Stimulated activated CD8-positive, alpha-beta memory T cell treated with anti-CD3 and anti-CD28 coated beads, Interleukin-15, amount 100 ng/mL, for 4 hours (primary cell): ENCODE measurements around the gene ARID5B.

Experiments
- DNase-seq, 2 donors: peaks; one replicate each; pipeline ENCODE4 v3.0.0-alpha.2; 2020; ENCODE audit warnings: low read depth in 2 of 2

ARID5B gene

GRCh38 chr10:61987951-61988379, 86.5 kb downstream of the ARID5B start:
- DNase-seq = no peak

DNA sequence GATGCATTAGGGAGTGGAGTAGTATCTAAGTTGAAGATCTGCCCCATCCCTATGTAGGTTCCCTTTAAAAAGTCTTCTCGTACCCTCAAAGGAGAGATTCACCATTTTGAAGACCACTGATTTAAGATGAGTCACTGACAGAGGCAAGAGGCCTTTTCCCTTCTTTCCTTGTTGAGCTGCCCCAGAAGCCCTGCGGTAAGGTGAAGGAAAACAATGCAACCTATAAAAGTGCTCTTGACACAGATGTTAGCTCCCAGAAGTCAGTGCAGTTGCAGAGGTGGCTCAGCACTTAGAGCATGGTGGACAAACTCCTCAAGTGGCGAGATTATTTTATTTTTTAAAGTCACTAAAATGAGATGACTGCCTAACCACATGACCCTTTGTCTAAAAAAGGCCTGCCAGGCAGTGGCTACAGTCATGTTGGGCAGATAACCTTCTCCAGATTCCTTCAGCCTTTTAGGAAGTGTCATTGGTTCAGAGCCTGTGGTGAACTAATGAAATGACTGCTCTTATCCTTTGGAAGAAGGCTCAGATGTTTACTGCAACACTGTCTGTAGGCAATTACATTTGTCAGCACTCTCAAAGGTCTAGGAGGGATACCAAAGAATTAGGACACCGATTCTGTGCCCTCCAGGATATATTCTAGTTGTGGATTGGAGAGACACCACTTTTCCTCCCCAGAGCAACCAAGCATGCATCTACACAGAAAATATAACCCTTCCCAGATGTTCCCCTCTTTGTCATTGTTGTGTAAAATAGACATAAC, 88.7 kb downstream of the ARID5B start:
- DNase-seq = no peak

- no peak for DNase-seq
Observed at GRCh38 chr10:61990761-61991135, 89.2 kb downstream of the ARID5B start.

GRCh38 chr10:61991166-61991565, 89.7 kb downstream of the ARID5B start:
- no peak for DNase-seq

DNA sequence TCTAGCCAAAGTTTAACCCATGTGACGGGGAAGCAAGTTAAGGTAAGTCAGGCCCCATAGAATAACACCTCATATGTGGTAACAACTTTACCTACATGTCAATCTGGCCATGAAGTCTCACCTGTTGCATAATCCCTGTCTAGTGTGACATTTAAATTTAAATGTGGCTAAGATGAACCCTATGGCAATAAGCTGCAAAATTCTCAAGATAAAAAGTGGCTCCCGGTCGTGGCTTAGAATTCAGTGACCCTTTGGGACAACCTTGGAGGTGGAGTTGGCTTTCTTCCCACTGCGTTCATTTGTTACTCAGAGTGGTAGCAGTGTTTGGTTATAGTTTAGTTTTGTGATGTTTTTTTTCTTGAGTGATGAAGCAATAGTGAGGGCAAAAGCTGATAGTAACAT, 90.6 kb downstream of the ARID5B start:
- no peak for DNase-seq

DNA sequence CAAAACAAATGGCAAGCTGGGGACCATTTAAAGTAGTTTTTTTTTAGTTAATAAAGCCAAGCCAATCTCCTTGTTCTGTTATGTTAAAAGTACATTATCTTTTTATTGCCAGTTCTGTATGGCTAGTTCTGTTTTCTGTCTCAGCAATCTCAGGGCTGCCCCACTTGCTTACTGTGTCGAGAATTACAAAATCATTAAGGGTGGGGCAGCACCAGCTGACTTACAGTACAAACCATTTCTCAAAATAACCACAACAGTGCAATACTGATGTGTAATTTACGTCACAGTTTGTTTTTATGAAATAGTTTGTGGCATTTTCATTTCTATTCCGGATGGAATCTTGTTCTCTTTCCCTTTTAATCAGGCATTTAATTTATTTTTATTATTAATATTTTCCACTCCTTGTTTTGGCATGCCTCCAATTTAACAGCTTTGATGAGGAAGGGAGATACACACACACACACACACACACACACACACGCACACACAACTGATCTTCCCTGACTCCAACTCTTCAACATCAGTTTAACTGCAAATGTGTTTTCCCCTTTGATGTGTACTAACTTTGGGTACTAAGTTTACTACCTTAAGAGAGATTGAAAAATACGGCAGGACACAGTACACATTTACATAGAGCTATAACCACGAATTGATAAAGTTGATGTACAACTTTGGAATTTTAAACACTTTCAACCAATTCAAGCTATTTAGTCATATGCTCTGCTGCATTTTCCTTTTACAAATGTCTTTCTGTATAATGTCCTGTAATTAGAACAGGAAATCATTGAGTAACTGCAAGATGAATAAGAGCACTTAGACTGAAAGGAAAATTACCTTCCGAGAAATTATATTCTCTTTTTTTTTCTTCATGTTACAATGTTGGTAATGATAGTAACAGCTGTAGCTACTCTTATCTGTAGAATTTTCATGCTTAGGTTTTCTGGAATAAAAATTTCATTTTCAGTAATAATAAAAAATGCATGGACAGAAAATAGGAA, 91.5 kb downstream of the ARID5B start:
- DNase-seq = peak; percentile 3 to 30

DNA sequence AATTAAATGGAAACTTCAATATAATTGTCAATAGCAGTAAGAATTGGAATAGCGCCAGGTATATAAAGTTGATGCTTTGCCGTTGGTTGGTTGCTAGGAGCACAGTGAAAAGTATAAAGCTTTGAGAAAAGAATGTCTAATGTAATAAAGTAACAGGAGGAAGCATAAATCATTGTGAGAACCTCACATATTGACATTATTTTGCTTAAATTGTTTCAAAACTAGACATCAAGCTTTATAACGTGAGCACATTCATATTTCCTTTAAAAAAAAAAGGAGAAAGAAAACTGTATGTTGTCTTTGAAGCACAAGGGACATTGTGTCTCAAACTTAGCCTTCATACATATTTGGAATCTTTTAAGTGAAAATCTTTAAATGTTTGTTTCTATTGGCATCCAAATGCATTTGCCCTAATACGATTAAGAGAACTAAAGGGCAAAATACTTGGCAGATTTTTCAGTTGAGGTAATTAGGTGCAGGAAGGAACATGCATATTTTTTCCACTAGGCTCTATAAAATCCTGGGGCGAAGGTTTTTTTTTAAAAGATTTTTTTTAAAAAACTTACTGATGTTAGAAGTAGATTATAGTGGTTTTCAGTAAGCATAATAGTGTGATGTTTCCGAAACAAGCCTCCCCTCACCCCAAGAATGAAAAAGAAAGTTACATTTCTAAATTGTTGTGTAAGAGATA, 92.4 kb downstream of the ARID5B start:
- DNase-seq = no peak

DNA sequence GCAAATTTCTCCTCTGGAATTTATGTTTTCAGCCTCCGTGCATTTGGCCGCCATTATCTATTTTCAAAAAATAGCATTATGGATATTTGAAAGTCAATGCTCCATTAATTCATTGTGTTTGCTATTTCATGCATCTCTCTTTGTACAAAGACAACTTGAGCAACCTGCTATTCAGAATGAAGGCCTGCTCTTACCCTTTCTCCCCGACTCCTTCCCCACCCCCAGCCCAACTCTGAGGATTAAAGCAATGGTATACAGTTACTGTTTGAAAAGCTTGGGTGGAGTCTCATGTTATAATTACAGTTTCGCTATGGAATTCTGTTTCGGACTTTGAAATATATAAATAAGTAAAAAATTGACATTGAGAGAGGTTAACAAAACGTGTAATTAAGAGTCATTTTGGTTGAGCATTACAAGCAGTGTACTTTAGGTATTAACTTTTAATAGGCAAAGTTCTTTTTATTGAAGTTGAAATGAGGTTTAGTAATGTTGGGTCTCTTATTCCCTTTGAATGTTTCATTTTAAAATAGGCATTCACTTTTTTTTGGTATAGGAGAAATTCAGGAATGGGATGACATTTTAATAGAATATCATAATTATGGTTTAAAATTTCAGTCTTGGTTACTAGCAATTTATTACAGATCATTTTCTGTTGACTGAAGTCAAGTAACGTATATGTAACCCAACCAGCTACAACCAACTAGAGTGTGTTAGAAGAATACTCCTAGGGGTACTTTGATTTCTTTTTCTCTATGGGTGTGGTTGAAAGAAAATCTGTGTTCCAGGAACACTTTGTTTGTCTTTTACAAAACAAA, 93.1 kb downstream of the ARID5B start:
- DNase-seq = no peak

DNA sequence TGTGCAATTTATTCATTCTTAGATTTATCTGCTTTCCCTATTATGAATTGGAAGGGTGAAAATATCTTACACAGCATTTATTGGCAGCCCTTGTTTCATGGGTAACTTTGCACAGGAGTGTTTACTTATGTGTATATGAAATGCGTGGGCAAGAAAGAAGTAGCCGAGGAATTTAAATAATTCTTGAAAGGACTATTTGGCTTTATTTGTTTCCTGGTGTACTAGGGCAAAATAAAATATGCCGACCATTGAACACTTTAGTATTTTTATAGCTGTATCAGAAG, 93.7 kb downstream of the ARID5B start:
- DNase-seq = no peak

DNA sequence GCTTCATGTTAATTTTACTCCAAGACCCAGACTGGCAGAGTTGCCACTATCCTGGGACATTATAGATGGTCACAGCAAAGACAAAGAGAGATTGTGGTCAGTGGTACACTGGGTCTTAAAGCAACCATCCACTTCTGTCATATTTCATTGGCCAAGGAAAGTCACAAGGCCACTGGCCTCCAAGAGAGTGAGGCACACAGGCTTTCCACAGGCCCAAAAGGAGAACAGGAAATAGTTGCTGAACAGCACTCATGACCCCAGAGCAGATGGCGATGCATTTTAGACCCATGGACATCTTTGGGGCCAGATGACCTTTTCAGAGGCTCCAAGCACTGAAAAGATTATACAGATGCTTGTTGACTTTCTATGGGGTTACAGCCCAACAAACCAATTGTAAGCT, 97.4 kb downstream of the ARID5B start:
- no peak for DNase-seq

- DNase-seq = no peak
Observed at GRCh38 chr10:62000037-62000603, 98.6 kb downstream of the ARID5B start.

GRCh38 chr10:62000726-62001125, 99.2 kb downstream of the ARID5B start:
- no peak for DNase-seq

- no peak for DNase-seq
Observed at GRCh38 chr10:62001898-62002297, 100.4 kb downstream of the ARID5B start.

DNA sequence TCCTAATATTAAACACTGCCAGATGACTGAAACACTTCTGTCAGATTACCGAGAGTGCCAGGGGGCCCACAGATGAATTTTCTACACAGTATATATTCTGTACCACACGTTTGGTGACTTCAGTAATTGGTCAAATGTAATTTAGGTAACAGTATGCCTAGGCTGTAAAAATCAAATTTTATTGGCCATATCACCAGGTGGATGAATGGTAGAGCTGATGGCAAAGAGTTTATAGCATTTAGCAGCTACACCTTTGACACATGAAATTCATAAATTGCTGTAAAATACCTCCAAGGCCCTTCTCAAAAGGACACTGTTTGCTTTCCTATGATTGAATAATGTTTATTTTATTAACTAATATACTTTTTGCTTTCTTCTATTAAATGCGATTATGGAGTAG, 101.3 kb downstream of the ARID5B start:
- no peak for DNase-seq

- DNase-seq = no peak
Observed at GRCh38 chr10:62004042-62004441, 102.5 kb downstream of the ARID5B start.

DNA sequence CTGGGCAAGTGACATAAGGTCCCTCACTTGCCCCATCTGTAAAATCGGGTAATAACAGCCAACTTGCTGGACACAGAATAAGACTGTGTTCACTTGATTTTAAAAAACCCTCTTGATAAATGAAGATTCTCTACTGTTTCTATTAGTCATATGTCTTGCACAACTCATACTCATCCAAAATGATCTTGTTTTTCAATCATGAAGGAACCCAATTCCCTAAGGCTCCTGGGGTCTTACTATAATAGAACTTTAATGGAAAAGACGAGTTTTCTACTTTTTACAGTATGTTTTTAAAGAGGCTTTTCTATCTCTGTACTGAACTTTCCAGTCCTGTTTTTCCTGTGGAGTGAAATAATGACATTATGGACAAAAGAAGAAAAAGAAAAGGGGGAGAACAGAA, 103.8 kb downstream of the ARID5B start:
- no peak for DNase-seq

GRCh38 chr10:62005687-62006086, 104.2 kb downstream of the ARID5B start:
- no peak for DNase-seq

DNA sequence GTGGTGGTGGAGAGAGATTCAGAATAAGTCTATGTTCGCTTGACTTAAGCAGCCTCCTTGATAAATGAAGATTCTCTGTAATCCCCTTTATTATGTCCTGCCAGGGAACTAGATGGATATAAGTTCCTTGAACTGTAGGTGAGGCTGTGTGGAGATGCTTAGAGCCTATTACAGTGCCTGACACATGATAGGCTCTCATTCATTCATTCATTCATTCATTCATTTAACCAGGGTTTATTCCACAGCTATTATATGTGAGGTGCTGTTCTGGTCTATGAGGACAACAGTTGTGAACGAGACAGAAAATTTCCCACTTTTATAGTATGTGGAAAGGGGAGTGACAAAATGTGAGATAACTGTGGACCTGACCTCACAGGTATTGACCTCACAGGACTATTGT, 105.6 kb downstream of the ARID5B start:
- DNase-seq = no peak

- no peak for DNase-seq
Observed at GRCh38 chr10:62008196-62008595, 106.7 kb downstream of the ARID5B start.

- DNase-seq = no peak
Observed at GRCh38 chr10:62008946-62009345, 107.4 kb downstream of the ARID5B start.

- no peak for DNase-seq
Observed at GRCh38 chr10:62010366-62010765, 108.9 kb downstream of the ARID5B start.
